ENCODE data around the gene PLEKHJ1.

DNA sequence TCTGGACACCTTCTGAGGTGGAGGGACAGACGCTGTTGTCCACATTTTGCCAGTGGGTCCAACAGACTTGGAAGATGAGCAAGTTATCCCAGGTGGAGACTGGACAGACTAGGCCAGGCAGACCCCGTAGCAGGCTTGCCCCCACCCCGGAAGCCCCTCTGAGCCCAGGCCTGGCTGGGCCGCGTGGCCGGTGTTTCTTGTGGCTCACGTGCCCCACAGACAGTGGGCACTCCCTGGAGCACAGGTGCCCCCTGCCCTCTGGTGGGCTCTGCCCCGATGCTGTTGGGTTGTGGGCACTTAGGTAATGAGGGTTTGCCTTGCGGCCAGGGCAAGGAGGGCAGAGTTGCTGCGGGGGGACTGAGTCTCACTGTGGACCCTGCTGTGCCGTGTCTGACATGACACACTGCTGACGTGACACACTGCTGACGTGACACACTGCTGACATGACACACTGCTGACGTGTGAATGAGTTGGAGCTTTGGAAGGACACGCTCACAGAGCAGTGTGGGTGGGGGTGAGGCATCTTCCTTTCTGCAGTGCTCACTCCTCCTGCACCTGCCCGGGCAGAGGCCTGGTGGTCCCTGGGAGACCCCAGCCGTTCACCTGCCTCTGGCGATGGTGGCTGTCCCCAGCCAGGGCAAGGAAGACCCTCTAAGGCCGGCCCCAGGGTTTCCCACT is 47.3 kb downstream of the PLEKHJ1 start:
- TF ChIP-seq, protein P1, sequence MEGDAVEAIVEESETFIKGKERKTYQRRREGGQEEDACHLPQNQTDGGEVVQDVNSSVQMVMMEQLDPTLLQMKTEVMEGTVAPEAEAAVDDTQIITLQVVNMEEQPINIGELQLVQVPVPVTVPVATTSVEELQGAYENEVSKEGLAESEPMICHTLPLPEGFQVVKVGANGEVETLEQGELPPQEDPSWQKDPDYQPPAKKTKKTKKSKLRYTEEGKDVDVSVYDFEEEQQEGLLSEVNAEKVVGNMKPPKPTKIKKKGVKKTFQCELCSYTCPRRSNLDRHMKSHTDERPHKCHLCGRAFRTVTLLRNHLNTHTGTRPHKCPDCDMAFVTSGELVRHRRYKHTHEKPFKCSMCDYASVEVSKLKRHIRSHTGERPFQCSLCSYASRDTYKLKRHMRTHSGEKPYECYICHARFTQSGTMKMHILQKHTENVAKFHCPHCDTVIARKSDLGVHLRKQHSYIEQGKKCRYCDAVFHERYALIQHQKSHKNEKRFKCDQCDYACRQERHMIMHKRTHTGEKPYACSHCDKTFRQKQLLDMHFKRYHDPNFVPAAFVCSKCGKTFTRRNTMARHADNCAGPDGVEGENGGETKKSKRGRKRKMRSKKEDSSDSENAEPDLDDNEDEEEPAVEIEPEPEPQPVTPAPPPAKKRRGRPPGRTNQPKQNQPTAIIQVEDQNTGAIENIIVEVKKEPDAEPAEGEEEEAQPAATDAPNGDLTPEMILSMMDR (IDR thresholded peaks at IDR 0.05) = no peak
- no peak for TF ChIP-seq SIN3A (IDR thresholded peaks at IDR 0.05; ENCODE audit: borderline replicate concordance, insufficient read depth, low read depth, low read length)
- TF ChIP-seq TCF7L2 (IDR thresholded peaks at IDR 0.05; ENCODE audit: low read depth, low read length) = no peak
- TF ChIP-seq, protein P2, sequence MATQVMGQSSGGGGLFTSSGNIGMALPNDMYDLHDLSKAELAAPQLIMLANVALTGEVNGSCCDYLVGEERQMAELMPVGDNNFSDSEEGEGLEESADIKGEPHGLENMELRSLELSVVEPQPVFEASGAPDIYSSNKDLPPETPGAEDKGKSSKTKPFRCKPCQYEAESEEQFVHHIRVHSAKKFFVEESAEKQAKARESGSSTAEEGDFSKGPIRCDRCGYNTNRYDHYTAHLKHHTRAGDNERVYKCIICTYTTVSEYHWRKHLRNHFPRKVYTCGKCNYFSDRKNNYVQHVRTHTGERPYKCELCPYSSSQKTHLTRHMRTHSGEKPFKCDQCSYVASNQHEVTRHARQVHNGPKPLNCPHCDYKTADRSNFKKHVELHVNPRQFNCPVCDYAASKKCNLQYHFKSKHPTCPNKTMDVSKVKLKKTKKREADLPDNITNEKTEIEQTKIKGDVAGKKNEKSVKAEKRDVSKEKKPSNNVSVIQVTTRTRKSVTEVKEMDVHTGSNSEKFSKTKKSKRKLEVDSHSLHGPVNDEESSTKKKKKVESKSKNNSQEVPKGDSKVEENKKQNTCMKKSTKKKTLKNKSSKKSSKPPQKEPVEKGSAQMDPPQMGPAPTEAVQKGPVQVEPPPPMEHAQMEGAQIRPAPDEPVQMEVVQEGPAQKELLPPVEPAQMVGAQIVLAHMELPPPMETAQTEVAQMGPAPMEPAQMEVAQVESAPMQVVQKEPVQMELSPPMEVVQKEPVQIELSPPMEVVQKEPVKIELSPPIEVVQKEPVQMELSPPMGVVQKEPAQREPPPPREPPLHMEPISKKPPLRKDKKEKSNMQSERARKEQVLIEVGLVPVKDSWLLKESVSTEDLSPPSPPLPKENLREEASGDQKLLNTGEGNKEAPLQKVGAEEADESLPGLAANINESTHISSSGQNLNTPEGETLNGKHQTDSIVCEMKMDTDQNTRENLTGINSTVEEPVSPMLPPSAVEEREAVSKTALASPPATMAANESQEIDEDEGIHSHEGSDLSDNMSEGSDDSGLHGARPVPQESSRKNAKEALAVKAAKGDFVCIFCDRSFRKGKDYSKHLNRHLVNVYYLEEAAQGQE (IDR thresholded peaks at IDR 0.05; ENCODE audit: insufficient read depth in 1 of 2, low read depth in 2 of 2, low read length in 1 of 2) = no peak
- no peak for TF ChIP-seq POLR2AphosphoS5 (IDR thresholded peaks at IDR 0.05; ENCODE audit: low read depth, low read length)
